HG02885 (cell line): Measurements from ENCODE around the gene SDCBP2.

ENCODE experiments used
- ATAC-seq: cut with Tn5 transposase; IDR thresholded peaks from one replicate; pipeline ENCODE4 v1.9.1; 2021; ENCODE audit warnings: mild to moderate bottlenecking; ENCODE audit not compliant: unreplicated experiment, poor library complexity

Gene SDCBP2

DNA sequence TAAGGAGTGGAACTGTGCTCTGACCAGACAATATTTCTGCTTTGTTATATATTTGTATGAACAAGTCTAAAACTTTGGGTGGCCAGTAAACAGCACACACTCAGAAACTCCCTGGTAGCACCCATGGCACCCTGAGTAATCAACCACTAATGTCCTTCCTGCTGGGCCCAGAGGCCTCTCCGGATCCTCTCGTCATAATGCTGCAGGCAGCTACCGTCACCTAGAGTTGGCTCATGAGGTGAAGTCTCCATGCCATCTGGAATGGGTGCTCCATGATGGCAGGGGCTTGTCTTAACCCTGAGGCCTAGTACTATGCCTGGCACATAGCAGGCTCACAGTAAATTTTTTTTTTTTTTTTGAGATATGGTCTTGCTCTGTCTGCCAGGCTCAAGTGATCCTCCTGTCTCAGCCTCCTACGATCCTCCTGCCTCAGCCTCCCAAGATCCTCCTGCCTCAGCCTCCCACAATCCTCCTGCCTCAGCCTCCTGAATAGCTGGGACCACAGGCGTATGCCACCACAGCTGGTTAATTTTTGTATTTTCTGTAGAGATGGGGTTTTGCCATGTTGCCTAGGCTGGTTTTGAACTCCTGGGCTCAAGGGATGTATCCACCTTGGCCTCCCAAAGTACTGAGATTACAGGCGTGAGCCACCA lies 3.0 kb upstream of the SDCBP2 start:
- no peak for ATAC-seq

DNA sequence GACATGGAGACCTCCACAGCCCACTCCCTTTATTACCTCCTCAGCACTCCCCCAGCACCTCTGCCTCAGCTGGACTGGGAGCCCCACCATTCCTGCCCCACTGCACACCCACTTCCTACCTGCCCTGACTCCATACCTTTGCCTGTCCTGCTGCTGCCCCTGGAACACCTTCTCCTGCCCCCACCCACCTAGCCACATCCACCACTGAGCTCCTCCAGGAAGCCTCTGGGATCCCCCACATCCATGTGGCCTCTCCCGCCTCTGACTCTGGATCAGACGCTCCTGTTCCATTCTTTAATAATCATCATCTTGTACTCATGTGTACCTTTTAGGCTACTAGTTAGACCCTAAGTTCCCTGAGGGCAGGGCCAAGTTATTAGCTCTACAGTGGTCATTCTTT lies 2.2 kb upstream of the SDCBP2 start:
- ATAC-seq: no peak

DNA sequence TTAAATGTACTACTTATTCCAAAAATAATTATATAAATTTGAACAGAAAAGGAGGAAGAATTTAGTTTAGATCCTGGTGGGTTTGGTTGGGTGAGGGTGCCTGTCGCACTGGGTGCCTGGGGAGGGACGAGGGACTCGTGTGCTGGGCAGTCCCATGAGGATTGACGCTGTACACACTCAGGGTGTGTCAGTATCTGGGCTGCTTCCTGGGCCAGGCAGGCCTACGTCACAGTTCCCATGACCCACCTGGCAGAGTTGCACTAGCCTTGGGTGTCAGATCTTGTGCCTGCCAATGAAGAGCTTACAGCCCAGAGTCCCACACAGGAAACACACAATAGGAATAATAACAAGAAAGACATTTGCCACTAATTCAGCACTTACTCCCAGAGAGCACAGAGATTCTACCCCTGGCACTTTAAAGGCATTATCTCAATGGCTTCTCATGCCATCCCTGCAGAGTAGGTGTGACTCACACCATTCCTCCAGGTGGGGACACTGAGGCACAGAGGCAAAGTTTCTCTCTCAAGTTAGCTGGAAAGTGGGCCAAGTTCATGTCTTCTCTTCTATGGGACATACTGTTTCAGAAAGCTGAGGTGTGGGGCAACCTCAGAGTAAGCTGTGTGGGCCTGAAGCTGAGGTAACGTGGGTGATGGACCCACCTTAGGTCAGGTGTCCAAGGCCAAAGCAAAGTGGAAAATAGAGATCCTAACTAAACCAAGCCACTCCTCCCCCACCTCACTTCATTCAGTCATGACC lies 1.3 kb upstream of the SDCBP2 start:
- no peak for ATAC-seq

DNA sequence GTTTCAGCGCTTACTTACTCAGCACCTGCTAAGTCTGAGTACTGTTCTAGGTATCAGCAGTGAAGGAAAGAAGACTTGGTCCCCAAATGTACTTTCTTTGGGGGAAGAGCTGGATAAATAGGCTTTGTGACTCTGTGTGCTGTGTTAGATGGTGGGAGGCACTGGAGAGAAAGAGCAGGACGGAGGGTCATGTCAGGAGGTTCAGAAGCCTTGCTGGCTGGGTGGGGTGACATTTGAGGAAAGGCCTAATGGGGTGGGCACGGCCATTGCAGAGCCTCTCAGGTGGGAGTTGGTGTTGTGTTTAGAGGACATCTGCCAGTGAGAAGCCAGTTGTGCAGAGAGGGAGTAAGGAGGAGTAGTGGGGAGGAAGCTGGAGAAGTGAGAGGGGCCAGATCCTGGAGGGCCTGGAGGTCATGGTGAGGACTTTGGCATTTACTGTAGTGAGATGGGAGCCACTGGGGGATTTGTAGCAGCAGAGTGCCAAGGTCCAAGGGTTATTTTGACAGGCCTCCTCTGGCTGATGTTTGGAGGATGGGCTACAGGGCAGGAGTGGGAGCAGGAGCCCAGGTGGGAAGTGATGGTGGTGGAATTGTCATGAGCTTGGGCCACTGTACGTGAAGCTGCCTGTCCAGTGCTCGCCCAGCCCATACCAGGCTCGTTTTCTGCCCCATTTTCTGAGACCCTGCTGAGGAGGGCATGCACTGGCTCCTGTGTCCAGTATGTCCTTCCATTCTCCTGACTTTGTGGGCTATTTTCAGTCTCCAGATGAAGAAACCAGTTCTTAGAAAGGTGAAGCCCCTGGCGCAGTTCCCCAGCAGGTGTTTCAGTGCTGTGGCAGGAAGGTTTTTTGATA lies 886 bp downstream of the SDCBP2 start:
- no peak for ATAC-seq

DNA sequence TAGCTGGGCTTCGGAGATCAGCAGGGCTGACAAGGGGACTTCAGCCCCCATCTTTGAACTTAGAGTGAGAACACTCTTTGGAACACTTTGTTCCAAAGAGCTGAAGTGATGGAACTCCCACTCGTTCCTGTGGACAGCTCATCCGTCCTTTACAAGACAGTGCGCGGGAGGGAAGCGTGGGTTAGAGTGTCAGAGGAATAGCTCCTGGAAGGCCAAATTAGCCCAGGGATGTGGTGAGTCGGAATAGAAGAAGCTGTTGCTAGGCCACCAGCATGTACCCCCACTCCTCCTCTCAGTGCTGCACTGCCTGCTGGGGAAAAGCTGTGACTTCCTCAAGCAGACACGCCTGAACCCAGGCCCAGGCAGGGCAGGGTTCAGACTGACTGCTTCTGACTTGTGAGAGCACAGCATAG lies 1.7 kb downstream of the SDCBP2 start:
- ATAC-seq: no peak

DNA sequence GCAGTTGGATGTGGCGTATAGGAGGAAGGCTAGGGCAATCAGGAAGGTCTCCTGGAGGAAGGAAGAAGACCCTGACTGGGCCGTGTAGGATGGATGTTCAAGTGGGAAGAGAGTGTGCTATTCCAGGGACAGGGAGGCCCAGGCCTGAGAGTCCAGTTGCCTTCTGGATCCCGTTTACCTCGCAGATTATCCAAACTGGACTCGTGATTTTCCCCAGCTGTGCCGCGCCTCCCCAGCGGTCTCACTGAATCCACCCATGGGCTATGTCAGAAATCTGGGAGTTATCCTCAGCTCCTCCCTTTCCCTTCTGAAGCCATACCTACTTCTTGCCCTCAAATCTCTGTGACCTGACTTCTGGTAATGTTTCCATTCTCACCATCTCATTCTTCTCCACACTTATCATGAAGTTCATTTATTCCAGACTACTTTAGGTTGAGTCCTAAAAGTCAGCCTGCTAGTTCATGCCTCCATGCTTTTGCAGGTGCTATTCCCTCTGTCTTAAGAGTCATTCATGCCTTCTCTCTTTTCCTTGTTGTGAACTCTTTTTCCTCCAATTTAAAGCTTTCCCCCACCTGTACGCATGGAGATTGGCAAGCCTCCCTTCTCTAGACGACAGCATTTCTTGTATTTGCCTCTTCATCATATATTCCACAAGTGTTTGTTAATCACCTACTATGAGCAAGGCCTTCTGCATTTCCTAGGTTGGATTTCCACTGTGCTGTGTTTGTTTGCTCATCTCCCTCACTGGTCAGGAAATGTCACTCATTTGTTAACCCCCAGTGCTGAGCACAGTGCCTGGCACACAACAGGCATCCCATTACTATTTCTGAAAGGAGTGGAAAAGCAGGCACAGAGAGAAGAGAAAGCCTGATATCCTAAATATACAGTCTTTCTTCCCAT lies 2.7 kb downstream of the SDCBP2 start:
- no peak for ATAC-seq

DNA sequence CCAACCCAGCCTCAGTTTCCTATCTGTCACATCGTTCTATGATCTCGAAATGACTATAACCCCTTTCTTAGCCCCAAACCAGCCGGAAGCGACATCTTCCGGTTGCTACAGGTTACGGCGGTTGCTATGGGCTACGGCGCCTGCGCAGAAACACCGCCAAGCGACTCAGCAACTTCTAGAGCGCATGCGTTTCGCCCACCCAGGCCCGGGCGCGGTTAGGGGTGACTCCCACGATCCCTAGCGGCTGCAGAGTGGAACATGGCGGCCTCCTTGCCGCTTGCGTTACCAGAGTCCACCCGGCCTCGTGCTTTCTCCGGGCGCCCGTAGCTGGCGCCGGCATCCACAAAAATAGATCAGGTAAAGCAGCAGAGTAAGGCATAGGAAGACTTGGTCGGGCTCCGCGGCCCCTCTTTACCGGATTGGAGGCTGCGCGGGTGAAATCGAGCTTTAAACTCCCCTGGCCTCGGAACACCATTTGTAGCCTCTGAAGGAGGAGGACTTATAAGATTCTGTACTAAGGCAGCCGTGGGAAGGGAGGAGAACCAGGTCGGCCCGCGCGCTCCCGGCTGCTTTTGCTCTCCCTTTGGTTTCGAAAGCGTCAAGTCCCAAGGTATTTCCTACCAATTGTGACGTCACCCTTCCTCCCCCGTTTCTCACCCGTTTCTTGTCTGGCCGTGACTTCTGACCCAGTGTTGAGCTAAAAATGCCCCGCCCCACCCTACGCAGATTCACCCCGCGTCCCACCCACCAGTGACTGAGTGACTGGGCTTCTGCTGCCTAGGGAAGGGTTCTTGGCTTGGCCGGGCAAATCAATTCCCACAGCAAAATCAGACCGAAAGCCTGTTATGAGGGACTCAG lies 3.5 kb downstream of the SDCBP2 start:
- ATAC-seq: peak; percentile 89

DNA sequence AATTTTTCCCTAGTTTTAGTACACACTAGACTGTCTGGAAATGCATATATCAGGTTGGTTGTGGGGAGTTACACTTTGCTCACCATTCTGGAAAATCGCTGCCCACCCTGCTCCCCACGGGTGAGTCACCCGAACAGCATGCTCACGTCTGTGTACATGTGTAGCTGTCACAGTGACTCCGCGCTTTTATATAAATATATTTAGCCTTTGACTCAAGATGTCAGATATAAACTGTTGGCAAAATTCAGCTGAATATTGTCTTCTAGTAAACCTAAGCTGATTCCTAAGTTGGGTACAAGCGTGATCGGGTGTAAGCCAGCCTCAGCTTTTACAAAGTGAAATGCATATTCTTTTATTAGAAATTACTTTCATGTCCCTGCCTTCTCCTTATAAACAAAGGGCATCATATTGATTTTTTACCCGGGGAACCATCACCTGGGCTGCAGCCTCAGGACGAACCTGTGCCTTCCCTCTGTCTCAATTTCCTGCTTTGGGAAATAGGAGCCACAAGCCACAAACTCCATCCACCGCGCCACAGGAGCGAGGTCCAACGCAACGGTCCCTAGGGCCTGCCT lies 4.3 kb downstream of the SDCBP2 start:
- ATAC-seq: peak; percentile 1

DNA sequence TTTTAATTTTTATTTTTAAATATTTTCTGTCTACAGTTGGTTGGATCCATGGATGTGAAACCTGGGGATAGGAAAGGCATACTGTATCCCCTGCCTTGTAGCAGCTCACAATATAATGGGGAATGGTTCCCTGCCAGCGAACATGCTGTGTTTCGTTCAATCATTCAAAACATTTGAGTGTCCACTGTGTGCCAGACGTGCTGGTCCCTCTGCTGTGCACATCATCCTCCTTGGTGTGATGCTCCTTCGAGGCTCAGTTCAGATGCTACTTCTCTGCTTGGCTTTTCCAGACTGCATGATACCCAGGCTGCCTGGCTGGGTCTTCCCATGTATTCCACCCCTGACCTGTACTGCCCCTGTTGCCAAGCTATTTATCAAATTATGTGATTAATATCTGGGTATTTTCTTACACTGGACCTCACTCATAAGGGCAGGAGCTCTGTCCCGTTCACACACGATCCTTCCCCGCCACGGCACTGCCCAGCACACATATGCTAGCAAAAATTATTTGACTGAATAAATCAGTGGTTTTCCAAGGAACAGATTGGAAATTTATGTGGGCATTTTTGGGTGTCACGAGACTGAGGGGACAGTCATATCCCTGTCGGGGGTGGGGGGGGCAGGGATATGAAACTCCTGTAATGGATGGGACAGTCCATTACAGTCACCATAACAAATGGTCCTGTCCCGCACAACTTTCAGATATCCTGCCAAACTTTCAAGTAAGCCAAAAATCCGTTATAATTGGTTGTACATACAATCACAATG lies 4.9 kb downstream of the SDCBP2 start:
- no peak for ATAC-seq

DNA sequence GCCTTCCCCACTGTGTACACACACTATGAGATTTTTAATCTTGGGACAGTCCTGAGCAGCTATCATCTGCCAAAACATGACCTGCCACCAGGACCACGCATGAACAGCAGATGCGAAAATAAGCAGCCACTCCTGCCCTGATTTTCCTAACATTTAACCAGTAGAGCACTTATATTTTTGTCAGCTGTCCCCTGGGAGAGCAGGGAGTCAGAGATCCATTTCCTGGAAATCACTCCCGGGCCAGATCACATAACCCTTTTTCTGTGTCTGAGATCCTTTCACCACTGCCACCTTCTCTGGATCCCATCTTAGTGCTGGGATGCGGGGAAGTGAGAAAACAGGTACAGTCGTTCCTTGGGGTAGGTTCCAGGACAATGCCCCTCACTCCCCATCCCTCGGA lies 5.7 kb downstream of the SDCBP2 start:
- no peak for ATAC-seq

DNA sequence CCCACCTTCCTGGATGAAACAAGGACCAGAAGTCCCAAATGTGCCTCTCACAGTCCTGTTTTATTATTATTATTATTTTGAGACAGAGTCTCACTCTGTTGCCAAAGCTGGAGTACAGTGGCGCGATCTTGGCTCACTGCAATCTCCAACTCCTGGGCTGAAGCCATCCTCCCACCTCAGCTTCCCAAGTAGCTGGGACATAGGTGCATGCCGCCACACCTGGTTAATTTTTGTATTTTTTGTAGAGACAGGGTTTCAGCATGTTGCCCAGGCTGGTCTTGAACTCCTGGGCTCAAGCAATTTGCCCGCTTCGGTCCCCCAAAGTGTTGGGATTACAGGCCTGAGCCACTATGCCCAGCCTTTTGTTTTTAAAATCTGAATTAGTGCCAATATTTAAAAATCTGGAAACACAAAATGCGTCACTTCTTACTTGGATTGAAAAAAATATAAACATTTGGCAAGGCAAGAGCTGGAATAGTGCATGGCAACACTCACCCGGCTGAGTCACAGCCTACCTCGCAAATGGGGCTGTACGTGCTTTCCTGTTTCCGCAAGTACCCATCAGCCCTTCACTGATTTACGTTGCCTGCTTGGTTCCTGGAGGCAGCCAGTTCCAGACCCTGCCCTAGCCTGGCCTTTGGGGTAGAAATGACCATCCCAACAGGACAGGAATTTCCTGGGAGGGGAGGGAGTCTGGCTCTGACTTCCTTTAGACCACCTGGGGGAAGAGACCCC lies 6.3 kb downstream of the SDCBP2 start:
- no peak for ATAC-seq

DNA sequence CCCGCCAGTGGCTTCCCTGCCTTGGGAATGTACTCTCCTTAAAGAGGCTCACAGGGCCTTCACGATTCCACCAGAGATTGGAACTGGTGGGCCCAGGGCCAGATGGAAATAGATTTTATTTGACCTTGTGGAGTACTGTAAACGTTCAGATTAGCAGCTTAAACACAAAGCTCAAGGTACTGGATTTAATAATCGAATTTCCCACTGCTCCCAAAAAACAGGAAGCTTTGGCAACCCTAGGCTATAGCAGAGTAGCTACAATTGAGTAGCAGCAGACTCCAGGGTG lies 7.3 kb downstream of the SDCBP2 start:
- ATAC-seq: no peak

DNA sequence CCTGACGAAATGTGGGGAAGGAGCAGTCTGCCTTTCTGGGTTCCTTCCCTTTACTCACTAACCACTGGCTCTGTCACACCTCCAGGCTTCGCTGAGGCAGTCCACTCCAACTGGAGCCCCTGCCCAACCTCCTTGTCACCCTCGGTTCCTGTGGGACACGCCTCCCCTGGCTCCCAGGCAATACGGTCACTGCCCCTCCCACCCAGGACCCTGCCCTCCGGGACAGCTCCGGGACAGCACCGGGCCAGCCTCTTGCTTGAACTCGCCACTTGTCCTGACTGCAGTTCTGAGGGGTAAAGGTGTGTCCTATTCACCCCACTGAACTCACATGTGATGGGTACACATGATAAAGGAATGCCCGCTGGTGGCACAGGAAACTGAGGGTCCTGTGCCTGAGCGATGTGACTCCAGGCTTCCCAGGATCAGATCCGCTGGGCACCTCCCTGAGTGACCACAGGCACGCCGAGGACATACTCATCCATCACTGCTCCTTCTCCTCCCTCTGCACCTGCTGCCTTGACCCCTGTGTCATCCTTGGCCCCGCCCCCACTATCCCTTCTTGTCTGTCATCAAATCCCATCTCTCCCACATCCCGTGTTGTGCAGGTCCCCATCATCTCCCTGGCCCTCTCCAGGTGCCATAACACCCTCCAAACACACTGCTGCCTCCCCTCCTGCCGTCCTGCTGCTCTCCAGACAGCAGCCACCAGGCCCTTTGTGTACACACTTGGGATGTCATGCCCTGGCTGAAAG lies 7.9 kb downstream of the SDCBP2 start:
- ATAC-seq: no peak

DNA sequence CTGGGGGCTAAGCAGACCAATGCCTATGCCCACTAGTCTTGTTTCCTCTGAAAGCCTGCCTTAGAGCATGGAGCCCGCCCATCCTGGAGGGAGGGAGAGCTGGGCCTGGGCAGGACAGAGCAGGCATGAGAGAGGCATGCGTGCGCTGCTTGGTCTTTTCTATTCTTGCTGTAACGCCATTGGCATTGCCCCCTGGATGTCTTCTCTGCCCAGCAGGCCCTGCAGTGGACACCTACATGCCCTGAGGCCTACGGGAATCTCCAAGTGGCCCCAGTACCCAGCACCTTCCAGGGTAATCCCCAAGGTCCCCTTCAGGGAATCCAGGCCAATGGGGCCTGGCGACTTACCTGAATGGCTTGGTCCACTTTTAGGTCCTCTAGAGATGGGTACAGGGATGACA lies 8.9 kb downstream of the SDCBP2 start:
- ATAC-seq: no peak

DNA sequence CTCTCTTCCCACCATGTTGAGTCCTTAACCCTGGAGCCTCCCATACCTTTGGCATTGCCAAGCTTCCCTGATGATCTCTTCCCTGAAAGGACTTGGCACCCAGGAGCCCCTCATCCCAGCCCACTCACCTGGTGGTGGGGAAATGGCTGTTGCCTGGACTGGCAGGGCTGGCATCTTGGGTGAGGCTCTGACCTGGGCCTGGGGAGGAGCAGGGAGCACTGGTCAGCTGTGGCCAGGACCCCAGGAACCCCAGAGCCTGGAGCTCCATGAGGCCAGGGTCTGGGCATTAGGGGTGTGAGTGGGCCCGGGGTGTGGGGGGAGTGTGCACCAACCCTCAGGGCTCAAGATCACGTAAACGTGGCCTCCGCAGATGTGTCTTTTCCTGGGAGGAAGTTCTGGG lies 9.5 kb downstream of the SDCBP2 start:
- ATAC-seq: no peak

DNA sequence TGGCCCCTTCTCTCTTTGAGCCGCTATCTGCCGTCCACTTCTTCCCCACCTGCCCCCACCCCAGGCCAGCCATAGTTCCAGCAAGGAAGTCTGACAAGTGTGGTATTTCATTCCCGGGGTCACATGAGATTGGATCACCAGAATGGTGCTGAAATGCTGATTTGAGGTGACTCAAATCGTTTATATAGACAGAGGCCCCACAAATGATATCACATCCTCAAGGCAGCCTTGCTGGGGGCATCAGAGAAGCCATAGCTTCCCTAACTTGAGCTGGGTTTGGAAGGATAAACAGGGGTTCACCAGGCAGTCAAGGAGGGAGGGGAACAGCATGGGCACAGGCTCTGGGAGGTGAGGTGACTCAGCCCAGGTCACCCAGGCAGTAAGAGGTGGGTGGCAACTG lies 9.9 kb downstream of the SDCBP2 start:
- no peak for ATAC-seq
